ENCODE measurements around the gene ELANE.

DNA sequence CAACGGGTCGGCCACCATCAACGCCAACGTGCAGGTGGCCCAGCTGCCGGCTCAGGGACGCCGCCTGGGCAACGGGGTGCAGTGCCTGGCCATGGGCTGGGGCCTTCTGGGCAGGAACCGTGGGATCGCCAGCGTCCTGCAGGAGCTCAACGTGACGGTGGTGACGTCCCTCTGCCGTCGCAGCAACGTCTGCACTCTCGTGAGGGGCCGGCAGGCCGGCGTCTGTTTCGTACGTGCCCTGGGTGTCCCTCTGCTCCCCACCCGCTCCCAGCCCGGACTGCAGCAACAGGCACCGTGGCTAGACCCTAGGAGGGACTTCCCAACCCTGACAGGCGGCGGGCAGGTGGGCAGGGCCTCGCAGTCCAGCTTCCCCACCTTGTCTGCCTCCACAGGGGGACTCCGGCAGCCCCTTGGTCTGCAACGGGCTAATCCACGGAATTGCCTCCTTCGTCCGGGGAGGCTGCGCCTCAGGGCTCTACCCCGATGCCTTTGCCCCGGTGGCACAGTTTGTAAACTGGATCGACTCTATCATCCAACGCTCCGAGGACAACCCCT lies 3.5 kb downstream of the ELANE start:
- TF ChIP-seq ARNTL (CRISPR knock-in tag; IDR thresholded peaks at IDR 0.05; ENCODE audit: borderline replicate concordance, low read depth) (no peak), OSR1 (CRISPR knock-in tag; IDR thresholded peaks at IDR 0.05) (no peak), ZFP30 (CRISPR knock-in tag; IDR thresholded peaks at IDR 0.05) (no peak), CSDC2 (CRISPR knock-in tag; IDR thresholded peaks at IDR 0.05) (no peak), ZC3H10 (CRISPR knock-in tag; IDR thresholded peaks at IDR 0.05) (no peak), RARB (CRISPR knock-in tag; IDR thresholded peaks at IDR 0.05) (no peak), ZNF8 (CRISPR knock-in tag; IDR thresholded peaks at IDR 0.05) (no peak)
- TF ChIP-seq, protein P1, sequence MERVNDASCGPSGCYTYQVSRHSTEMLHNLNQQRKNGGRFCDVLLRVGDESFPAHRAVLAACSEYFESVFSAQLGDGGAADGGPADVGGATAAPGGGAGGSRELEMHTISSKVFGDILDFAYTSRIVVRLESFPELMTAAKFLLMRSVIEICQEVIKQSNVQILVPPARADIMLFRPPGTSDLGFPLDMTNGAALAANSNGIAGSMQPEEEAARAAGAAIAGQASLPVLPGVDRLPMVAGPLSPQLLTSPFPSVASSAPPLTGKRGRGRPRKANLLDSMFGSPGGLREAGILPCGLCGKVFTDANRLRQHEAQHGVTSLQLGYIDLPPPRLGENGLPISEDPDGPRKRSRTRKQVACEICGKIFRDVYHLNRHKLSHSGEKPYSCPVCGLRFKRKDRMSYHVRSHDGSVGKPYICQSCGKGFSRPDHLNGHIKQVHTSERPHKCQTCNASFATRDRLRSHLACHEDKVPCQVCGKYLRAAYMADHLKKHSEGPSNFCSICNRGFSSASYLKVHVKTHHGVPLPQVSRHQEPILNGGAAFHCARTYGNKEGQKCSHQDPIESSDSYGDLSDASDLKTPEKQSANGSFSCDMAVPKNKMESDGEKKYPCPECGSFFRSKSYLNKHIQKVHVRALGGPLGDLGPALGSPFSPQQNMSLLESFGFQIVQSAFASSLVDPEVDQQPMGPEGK (CRISPR knock-in tag; IDR thresholded peaks at IDR 0.05; ENCODE audit: borderline replicate concordance) = no peak
- TF ChIP-seq, protein P2, sequence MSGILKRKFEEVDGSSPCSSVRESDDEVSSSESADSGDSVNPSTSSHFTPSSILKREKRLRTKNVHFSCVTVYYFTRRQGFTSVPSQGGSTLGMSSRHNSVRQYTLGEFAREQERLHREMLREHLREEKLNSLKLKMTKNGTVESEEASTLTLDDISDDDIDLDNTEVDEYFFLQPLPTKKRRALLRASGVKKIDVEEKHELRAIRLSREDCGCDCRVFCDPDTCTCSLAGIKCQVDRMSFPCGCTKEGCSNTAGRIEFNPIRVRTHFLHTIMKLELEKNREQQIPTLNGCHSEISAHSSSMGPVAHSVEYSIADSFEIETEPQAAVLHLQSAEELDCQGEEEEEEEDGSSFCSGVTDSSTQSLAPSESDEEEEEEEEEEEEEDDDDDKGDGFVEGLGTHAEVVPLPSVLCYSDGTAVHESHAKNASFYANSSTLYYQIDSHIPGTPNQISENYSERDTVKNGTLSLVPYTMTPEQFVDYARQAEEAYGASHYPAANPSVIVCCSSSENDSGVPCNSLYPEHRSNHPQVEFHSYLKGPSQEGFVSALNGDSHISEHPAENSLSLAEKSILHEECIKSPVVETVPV (CRISPR knock-in tag; IDR thresholded peaks at IDR 0.05) = no peak
- TF ChIP-seq, protein P3, sequence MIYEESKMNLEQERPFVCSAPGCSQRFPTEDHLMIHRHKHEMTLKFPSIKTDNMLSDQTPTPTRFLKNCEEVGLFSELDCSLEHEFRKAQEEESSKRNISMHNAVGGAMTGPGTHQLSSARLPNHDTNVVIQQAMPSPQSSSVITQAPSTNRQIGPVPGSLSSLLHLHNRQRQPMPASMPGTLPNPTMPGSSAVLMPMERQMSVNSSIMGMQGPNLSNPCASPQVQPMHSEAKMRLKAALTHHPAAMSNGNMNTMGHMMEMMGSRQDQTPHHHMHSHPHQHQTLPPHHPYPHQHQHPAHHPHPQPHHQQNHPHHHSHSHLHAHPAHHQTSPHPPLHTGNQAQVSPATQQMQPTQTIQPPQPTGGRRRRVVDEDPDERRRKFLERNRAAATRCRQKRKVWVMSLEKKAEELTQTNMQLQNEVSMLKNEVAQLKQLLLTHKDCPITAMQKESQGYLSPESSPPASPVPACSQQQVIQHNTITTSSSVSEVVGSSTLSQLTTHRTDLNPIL (CRISPR knock-in tag; IDR thresholded peaks at IDR 0.05; ENCODE audit: low read depth) = no peak

All from SK-N-SH treated with all-trans-retinoic acid at 6 μM for 48 hours (cell line).